HUES64 (cell line): ENCODE results near the gene KRTAP12-2.

Experiments used
- H3K27ac ChIP-seq: 2 replicates; pipeline ENCODE4 v1.7.0; 2013; ENCODE audit warnings: low read depth, low read length, inconsistent platforms
- H3K27me3 ChIP-seq: 2 replicates; pipeline ENCODE4 v1.6.1; 2013; ENCODE audit warnings: mild to moderate bottlenecking, low read length; ENCODE audit not compliant: insufficient read depth
- H3K36me3 ChIP-seq: 2 replicates; pipeline ENCODE4 v1.6.1; 2013; ENCODE audit warnings: mild to moderate bottlenecking, low read length; ENCODE audit not compliant: insufficient read depth
- H3K4me1 ChIP-seq: 2 replicates; pipeline ENCODE4 v1.6.1; 2013; ENCODE audit warnings: mild to moderate bottlenecking, low read length, moderate library complexity; ENCODE audit not compliant: insufficient read depth
- H3K4me3 ChIP-seq: 2 replicates; pipeline ENCODE4 v1.5.1; 2013; ENCODE audit warnings: mild to moderate bottlenecking, low read length, moderate library complexity
- H3K9ac ChIP-seq: 2 replicates; pipeline ENCODE4 v1.6.1; 2013; ENCODE audit warnings: mild to moderate bottlenecking, low read depth, low read length
- H3K9me3 ChIP-seq: 2 replicates; pipeline ENCODE4 v1.6.1; 2013; ENCODE audit warnings: low read depth, low read length; ENCODE audit not compliant: insufficient read depth
- WGBS: fragments of 150-250, 120-280 bp; methylation state at CpG from one replicate; pipeline ENCODE4 v1.1.7; 2013; ENCODE audit warnings: missing lambda C conversion rate; 5-methylcytosine and 5-hydroxymethylcytosine counted together

KRTAP12-2 gene

DNA sequence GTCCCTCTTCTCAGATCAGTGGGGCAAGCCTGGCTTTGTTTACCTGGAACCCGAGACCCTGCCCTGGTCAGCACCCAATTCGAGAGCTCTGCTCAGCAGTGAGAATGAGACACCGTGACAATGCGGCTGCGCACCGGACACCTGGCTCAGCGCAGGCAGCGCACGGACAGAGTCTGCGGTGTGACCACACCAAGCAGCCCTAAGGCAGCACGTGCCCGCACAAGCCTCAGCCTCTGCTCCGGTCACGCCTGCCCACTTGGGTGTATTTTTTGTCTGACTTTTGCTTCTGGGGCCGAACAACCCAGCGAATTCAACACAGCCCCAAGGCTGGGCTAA is 50.2 kb downstream of the KRTAP12-2 start:
- no peaks in the 10 kb centered on the region for H3K27me3 ChIP-seq

More for the DNA sequence above, 50.2 kb downstream of the KRTAP12-2 start:
- 88% methylated on average over 16 of the region's 16 CpGs for WGBS
- no peak overlapping the region for H3K4me3 ChIP-seq
- no peaks in the 10 kb centered on the region for H3K4me1 ChIP-seq
- peaks cover 30% of the 10 kb centered on the region for H3K9me3 ChIP-seq
- H3K27ac ChIP-seq: no peak overlapping the region
- H3K36me3 ChIP-seq: no peaks in the 10 kb centered on the region
- no peak overlapping the region for H3K9ac ChIP-seq
